Bronchial epithelial cell (primary cell): ENCODE measurements around the gene KRT6A. TPM values are rescaled to one million over a fixed set of nuclear protein-coding genes. Genes with fewer than 3 reads are reported as not detected.

Source experiments
- DNase-seq: peaks from one replicate; pipeline ENCODE4 v3.0.0-alpha.2; 2010; ENCODE audit warnings: low read depth
- FAIRE-seq: peaks from 2 replicates; lab custom pipeline; 2011; peaks lifted over from hg19 to GRCh38; lab: Jason Lieb, UNC
- H3K27me3 ChIP-seq: 2 replicates; pipeline ENCODE4 v1.5.1; 2011; ENCODE audit warnings: low read length; ENCODE audit not compliant: control insufficient read depth, insufficient read depth
- H3K36me3 ChIP-seq: 2 replicates; pipeline ENCODE4 v1.5.1; 2011; ENCODE audit warnings: low read length; ENCODE audit not compliant: control insufficient read depth, insufficient read depth
- H3K4me3 ChIP-seq: 2 replicates; pipeline ENCODE4 v1.5.1; 2011; ENCODE audit warnings: mild to moderate bottlenecking, low read depth, low read length, control low read depth
- CTCF ChIP-seq: IDR thresholded peaks from 2 replicates; pipeline ENCODE4 v1.5.1; 2011; ENCODE audit warnings: mild to moderate bottlenecking, moderate library complexity, low read length, control low read depth, inconsistent platforms; ENCODE audit not compliant: insufficient read depth, severe bottlenecking
- total RNA-seq: library from RNA; depleted of rRNA; stranded (reverse); fragments of >200 nt; gene quantifications from 2 replicates; pipeline ENCODE4 v1.2.1, GENCODE V29; 2014

Gene KRT6A
- total RNA-seq, 1 donor from 2014 or later = 13,929 TPM

GRCh38 chr12:52531566-52532300 lies 38.7 kb upstream of the KRT6A start:
- Histone ChIP-seq H3K4me3 (no peak overlapping the region), H3K27me3 (no peaks in the 10 kb centered on the region), H3K36me3 (no peaks in the 10 kb centered on the region)
- DNase-seq (no peak), FAIRE-seq (no peak)
- TF ChIP-seq CTCF = no peak

DNA sequence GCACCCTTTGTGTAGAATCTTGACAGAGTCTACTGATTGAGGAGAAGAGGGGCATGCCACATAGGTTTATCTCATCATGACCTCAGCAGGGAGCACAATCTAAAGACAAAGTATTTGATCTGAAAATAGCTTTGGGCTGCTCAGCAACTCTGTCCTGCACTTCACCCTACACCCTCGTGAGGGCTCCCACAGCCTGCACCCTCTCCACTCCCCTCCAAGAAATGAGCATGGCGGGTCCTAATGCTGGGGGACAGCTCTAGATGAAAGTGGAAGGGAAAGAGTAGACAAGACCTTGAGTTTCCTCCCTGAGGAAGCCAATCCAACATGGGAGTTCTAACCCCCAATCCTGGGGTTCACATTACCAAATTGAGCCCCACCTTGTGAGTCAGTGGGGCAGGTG lies 37.8 kb upstream of the KRT6A start:
- FAIRE-seq = no peak

GRCh38 chr12:52530366-52530765 lies 37.3 kb upstream of the KRT6A start:
- no peaks in the 10 kb centered on the region for H3K36me3 ChIP-seq
- FAIRE-seq = peak; percentile 68
- no peak for TF ChIP-seq CTCF
- DNase-seq = no peak
- H3K4me3 ChIP-seq = no peak overlapping the region
- no peaks in the 10 kb centered on the region for H3K27me3 ChIP-seq

More for the DNA sequence above, 37.8 kb upstream of the KRT6A start:
- Histone ChIP-seq H3K4me3 (no peak overlapping the region), H3K36me3 (no peaks in the 10 kb centered on the region), H3K27me3 (no peaks in the 10 kb centered on the region)
- no peak for DNase-seq
- TF ChIP-seq CTCF = no peak

GRCh38 chr12:52529846-52530245 lies 36.8 kb upstream of the KRT6A start:
- no peak for FAIRE-seq
- H3K4me3 ChIP-seq = no peak overlapping the region
- no peak for DNase-seq
- no peaks in the 10 kb centered on the region for H3K27me3 ChIP-seq
- no peaks in the 10 kb centered on the region for H3K36me3 ChIP-seq
- TF ChIP-seq CTCF = no peak

- TF ChIP-seq CTCF = no peak
- H3K4me3 ChIP-seq = no peak overlapping the region
- DNase-seq (no peak), FAIRE-seq (peak; percentile 64)
- no peaks in the 10 kb centered on the region for H3K27me3 ChIP-seq
- H3K36me3 ChIP-seq = no peaks in the 10 kb centered on the region
These were observed 36.4 kb upstream of the KRT6A start for GRCh38 chr12:52529417-52529816.

DNA sequence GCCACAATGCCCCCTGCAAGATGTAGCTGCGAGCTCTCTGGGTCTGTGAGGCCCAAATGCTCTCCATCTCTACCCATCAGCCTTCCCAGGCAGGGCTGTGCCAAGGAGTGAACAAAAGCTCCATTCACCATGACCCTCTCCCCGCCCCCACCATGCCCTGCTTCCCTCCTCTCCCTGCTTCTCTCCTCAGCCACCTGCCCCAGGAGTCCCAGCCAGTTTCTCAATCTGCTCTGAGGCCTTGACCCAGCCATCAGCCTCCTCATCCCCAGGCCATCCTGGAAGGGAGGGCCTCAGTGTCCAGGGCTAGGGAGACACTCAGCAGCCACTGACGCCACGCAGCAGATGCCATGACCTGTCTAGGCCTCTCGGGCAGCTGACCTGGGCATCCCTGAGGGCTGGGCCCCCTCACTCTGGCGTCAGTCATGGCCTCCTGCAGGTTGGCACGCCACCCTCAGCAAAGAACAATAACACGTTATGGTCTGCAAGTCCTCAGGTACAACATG lies 35.6 kb upstream of the KRT6A start:
- FAIRE-seq = no peak
- Histone ChIP-seq H3K27me3 (no peaks in the 10 kb centered on the region), H3K36me3 (no peaks in the 10 kb centered on the region), H3K4me3 (no peak overlapping the region)
- no peak for TF ChIP-seq CTCF
- DNase-seq = no peak
